GM21367 (cell line): Measurements from ENCODE around the gene FAM151B.
"Not testable (repeated sequence)": the region's sequence is repeated elsewhere in the genome, so short reads cannot be mapped to it uniquely, and the experiment has no call there.

Experiments used
- ATAC-seq: cut with Tn5 transposase; IDR thresholded peaks from one replicate; pipeline ENCODE4 v1.9.1; 2021; ENCODE audit not compliant: unreplicated experiment

Gene FAM151B, protein sequence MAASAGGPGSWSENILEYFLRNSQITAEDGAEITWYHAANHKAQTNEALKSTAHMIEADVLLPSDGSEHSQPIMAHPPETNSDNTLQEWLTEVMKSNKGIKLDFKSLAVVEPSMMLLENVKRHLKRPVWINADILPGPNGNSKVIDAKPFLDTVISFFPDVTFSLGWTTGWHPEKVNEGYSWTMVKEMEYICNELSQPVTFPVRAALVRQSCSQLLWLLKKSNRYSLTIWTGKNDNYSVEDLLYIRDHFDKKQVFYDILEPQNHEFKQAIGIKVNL

DNA sequence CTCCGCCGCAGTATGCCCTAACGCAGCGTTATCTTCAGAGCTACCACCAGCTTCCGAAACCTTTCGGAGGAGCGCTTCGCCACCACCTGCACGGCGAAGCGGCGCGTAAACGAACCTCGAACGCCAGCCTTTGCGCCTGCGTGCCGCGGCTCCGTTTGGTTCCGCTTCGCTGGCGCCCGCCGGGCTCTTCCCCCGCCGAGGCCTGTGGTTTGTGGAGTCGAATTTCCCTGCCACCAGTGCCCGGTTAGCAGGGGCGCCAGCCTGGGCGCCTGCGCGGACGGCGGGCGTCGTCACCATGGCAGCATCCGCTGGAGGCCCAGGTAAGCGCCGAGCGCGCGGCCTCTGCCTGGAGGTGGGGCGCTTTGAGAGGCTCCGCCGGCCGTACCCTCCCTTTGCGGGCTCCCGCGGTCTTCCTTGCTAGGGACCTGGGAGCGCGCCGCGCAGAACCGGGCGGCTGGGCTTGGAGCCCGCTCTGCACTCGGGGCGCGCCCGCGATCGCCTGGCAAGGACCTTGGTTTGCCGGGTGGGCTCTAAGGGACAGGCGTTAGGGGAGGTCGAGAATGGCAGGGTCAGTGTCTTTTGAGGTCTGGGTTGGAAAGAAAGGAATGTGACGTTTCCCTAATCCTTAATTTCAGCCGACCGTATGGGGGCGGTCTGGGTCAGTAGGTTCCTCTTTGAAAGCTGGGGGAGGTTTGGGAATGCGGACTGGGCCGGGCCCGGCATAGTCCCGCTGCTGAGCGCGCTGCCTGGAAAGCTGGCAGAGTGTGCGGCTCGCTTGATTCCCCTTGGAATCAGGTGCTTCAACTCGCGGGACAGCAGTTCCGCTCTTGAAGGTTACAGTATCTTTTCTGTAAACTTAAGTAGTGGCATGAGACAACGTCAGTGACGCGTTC lies at the start of gene FAM151B:
TSS of gene FAM151B (plus strand) at position 272 of the 893 bp plus-strand sequence. CDS start at position 296, 24 bp downstream.
- ATAC-seq, result peak; percentile 81

DNA sequence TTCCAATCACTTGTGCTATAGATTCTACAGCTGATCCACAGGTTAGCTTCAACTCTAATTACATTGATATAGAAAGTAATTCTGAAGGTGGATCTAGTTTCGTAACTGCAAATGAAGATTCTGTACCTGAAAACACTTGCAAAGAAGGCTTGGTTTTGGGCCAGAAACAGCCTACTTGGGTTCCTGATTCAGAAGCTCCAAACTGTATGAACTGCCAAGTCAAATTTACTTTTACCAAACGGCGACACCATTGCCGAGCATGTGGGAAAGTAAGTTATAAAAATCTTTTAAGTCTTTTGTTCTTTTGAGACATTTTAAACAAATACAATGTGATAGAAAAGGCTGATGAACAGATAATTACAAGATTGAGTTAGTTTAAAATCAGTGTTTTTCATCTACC lies 49.2 kb upstream of the FAM151B start:
- no peak for ATAC-seq

DNA sequence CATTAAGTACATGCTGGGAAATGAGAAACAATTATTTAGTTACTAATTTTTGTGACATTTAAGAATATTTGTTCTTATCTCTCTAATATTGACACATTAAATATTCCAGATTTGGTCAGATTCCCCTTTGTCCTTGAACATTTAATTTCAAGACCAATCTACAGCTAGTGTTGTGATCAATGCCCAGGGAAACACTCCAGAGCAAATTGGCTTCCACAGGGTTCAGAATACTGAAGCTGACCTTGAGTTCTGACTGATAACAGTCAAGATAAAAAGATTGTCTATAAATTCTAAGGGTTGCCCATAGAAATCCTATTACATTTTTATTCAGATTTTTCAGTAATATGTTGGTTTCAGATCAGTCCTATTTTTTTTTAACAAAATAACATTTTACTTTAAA lies 48.7 kb upstream of the FAM151B start:
- no peak for ATAC-seq

DNA sequence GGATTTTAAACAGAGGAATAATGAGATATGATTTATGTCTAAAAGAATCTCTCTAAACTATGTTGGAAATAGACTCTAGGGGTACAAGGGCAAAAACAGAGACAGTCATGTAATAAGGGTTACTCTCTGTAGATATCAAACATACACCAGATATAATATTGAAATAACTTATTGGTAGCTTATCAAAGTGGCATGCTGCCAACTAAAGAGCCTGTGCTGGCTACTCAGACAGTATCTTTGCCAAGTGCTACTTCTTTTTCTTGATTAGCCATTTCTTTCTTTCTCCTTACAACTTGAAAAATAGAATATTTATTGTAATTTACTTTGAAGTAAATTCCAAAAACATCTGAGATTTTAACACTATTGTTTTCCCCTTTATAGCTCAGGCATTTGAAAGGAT lies 45.2 kb upstream of the FAM151B start:
- ATAC-seq, result no peak

DNA sequence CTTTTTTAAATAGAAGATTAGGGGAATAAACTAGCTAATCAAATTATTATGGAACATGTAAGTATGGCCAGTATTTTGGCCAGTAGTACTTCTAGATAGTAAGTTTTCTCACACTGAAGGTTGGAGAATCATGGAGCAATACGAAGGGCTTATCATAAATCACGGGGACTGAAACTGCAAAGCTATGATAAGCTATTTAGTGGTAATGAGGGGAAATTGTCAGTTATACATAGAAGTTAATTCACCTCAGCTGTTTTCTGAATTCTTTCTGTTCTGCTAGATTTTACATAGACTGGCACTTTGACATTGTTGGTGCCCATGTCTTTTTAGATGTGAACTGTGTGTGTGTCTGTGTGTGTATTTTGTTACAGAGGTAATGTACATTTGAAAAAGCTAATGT lies 34.5 kb upstream of the FAM151B start:
- no peak for ATAC-seq

DNA sequence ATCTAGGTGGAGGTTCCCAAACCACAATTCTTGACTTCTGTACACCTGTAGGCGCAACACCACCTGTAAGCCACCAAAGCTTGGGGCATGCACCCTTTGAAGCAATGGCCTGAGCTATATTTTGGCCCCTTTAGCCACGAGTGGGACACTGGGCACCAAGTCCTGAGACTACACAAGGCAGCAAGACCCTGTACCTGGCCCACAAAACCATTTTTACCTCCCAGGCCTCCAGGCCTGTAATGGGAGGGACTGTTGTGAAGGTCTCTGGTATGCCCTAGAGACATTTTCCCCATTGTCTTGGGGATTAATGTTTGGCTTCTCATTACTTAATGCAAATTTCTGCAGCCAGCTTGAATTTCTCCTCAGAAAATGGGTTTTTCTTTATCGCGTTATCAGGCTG lies 24.6 kb upstream of the FAM151B start:
- no peak for ATAC-seq

DNA sequence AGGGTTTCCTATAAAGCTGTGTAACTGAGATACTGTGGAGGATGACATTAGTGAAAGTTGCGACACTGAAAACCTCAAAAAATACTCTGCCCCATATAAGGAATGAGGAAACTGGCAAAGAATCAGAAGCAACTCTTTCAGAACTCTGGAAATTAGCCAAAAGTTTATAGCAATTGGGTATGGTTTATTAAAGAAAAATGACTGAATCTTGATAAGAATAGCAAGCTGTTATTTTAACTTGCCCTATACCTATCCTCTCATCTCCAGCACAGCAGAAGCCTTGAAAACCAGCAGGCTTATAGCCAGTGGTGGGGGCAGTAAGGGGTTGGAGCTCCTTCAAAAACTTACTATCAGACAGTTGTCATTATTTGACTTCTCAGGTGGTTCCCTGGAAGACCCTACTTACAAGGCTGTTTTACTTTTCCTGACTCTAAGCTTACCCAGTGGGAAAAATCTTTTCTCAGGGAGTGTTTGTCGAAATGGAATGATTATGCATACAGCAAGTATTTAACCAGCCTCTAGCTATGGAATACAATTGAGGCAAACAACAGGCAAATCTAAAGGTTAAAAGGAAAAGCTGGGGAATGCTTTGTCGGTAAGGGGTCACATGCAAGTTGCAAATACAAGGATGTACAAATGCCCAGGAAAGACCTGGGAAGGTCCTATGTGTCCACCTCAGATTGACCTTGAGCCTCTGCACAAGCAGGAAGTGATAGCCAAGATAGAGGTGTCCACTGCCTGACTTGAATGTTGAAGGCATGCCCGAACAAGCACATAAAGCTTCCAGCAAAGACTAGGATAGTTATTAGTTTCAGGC lies 21.0 kb upstream of the FAM151B start:
- ATAC-seq, result no peak

DNA sequence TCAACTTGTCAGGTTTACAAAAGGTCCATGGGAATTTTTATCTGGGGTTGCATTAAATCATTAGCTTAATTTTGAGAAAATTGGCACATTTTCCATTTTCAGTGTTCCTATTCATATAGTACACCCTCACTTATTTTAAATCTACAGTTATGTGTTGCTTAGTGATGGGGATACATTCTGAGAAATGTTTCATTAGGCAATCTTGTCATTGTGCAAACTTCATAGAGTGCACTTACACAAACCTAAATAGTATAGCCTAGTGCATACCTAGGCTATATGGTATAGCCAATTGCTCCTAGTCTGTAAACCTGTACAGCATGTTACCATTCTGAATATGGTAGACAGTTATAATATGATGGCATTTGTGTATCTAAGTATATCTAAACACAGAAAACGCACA lies 19.8 kb upstream of the FAM151B start:
- no peak for ATAC-seq

DNA sequence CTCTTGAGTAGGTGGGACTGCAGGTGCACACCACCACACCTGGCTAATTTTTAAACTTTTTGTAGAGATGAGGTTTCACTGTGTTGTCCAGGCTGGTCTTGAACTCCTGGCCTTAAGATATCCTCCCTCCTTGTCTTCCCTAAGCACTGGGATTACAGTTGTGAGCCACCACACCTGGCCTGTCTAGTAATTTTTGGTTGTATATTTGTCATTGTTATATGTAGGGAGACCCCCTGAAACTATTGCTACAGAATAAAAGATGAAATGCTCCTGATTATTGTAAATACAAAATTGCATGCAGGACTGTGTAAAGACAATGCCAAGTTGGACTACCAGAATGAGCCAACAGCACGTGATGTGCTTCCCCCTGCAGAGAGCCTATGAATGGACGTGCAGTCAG lies 17.3 kb upstream of the FAM151B start:
- not testable (repeated sequence) for ATAC-seq

DNA sequence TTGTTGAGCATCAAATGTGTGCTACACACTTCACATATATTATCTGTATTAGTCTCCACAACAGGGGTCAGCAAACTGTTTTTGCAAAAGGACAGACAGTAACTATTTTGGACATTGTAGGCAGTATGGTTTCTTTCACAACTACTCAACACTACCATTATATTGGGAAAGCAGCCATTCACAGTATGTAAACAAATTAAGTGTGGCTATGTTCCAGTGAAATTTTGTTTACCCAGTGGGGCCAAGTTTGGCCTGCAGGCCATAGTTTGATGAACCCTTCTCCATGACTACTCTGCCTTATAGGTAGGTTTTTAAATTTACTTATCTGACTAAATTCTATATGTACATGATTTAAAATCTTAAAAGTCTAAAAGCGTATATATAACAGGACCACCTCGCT lies 13.0 kb upstream of the FAM151B start:
- no peak for ATAC-seq

DNA sequence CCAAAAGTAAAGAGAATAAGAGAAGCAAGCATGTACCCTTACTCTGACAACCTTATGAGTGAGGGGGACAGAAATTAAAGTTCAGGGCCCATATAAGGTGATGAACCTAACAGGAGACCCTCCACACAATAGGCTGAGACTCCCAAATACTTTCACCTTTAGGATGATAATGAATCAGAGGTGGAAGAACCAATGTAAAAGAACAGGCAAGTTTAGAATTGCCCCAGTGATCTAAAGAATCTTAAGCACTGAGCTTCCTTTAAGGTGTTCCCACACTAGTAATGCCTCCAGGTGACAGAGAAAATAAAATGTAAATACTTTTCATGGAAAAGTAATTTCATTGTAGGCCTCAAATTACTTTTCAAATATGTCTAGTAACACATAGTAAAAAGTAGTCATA lies 8.2 kb upstream of the FAM151B start:
- no peak for ATAC-seq

DNA sequence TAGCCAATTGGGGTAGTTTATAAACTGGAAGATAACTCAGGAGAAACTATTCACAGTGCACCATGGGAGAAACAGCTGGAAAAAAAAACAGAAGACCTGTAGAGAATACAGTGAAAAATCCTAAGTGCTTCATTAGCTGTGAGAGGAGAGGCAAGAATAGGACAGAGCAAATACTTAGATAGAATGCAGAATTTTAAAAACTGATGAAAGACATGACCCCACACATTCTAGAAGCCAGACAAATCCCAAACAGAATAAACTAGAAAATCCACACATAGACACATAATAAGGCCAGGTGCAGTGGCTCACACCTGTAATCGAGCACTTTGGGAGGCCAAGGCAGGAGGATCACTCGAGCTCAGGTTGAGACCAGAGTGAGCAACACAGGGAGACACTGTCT lies 7.5 kb upstream of the FAM151B start:
- no peak for ATAC-seq

DNA sequence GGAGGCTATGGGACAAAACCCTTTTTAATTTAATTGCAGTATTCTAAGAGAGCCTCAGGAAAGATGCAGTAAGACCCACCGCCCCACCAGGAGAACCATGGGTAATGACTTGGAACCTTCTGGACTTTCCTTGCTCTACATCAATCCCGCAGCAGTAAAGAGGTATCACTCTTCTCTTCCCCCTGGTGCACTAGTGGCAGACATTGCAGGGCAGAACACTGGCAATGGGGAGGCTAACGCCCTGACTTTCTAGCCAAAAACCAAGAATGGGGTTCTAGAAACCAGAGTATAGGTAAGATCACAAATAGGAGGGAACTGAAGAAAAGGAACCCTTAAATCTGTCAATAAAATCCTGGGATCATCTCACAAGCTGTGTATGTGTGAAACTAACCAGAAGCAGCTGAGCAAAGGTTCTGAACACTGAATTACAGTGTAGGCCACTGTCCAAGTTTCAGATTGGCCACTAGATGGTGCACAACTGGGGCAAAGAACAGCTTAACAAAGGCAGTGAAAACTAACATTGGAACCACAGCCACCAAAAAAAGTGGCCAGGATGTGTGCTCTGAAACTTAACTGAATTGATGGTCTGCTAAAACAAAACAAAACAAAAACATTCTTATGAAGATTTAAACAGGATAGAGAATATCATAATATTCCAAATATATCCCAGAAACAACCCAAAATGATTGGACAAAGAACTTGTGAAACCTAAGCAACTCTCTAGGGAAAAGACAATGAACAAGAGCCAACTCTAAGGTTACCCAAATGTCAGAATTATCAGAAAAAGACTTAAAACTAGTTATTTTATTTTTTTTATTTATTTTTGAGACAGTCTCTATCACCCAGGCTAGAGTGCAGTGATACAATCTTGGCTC lies 6.6 kb upstream of the FAM151B start:
- peak; percentile 75 for ATAC-seq

DNA sequence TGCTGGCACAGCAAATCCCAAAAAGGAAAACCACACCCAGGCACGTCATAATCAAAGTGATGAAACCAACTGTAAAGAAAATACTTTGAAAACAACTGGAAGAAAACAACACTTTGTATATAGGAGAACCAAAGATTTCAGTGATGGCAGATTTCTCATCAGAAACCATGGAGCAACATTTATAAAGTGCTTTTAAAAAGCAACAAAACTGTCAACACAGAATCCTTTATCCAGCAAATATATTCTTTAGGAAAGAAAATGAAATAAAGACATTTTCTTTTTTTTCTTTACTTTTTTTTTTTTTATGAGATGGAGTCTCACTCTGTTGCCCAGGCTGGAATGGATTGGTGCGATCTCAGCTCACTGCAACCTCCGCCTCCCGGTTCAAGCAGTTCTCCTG lies 5.3 kb upstream of the FAM151B start:
- no peak for ATAC-seq

DNA sequence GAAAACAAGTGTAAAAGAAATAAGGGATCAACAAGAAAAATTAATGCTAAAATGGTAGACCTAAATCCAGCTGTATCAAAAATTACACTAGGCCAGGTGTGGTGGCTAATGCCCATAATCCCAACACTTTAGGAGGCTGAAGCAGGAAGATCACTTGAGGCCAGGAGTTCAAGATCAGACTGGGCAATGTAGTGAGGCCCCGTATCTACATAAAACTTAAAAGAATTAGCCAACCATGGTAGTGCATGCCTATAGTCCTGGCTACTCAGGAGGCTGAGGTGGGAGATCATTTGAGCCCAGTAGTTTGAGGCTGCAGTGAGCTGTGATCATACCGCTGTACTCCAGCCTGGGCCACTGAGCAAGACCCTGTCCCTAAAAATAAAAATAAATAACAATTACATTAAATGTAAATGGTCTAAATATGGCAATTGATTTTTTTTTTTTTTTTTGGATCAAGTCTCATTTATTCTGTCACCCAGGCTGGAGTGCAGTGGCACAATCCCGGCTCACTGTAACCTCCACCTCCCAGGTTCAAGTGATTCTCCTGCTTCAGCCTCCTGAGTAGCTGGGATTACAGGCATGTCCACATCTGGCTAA lies 4.2 kb upstream of the FAM151B start:
- no peak for ATAC-seq

DNA sequence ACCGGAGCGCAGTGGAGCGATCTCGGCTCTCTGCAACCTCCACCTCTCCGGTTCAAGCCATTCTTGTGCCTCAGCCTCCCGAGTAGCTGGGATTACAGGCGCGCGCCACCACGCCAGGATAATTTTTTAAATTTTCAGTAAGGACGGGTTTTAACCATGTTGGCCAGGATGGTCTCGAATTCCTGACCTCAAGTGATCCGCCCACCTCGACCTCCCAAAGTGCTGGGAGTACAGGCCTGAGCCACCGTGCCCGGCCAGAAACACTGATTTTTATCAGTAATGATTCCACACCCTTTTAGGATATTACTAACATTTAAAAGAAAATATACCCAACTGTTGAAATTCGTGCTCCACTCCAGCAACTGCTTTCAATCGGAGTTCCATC lies 464 bp upstream of the FAM151B start:
- ATAC-seq, result no peak

DNA sequence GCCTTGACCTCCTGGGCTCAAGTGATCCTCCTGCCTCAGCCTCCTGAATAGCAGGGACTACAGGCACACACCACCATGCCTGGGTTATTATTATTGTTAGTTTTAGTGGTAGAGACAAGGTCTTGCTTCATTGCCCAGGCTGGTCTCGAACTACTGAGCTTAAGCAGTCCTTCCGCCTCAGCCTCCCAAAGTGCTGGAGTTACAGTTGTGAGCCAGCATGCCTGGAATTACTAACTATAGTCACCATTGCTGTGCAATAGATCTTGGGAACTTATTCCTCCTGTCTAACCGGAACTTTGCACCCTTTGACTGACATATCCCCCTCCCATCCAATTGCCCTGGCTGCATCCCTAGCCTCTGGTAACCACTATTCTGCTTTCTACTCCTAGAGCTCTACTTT lies 3.4 kb downstream of the FAM151B start:
- ATAC-seq, result no peak

DNA sequence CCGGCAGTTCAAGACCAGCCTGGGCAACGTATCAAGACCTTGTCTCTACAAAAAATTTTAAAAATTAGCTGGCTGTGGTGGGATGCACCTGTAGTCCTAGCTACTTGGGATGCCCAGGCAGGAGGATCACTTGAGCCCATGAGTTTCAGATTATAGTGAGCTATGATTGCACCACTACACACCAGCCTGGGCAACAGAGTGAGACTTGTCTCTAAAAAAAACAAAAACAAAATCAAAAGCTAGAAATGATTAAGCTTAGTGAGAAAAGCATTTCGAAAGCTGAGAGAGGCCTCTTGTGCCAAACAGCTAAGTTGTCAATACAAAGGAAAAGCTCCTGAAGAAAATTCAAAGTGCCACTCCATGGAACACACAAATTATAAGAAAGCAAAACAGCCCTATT lies 4.8 kb downstream of the FAM151B start:
- no peak for ATAC-seq

DNA sequence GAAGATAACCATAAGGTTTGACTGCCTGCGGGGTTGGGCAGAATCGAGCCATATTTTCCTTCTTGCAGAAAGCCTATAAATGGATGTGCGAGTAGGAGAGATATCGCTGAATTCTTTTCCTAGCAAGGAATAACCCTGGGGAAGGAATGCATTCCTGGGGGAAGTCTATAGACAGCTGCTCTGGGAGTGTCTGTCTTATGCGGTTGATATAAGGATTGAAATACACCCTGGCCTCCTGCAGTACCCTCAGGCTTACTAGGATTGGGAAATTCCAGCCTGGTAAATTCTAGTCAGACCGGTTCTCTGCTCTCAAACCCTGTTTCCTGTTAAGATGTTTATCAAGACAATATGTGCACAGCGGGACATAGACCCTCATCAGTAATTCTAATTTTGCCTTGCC lies 5.5 kb downstream of the FAM151B start:
- ATAC-seq, result not testable (repeated sequence)

DNA sequence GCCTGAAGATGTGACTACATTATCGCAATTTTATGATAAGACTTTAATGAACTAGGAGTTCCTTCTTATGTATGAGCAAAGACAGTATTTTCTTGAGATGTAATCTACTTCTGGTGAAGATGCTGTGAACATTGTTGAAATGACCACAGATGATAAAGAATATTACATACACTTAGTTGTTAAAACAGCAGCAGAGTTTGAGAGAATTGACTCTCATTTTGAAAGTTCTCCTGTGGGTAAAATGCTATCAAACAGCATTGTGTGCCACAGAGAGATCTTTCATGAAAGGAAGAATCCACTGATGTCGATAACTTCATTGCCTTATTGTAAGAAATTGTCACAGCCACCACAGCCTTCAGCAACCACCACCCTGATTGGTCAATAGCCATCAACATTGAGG lies 8.0 kb downstream of the FAM151B start:
- no peak for ATAC-seq
